ENCODE data around the gene MICAL2. TPM values are rescaled to one million over a fixed set of nuclear protein-coding genes. Genes with fewer than 3 reads are reported as not detected.
A peak's percentile ranks its signal among the peaks of the same experiment; 100 is the strongest.

MICAL2 gene
- total RNA-seq, 1 donor from 2014 or later: 197 TPM

DNA sequence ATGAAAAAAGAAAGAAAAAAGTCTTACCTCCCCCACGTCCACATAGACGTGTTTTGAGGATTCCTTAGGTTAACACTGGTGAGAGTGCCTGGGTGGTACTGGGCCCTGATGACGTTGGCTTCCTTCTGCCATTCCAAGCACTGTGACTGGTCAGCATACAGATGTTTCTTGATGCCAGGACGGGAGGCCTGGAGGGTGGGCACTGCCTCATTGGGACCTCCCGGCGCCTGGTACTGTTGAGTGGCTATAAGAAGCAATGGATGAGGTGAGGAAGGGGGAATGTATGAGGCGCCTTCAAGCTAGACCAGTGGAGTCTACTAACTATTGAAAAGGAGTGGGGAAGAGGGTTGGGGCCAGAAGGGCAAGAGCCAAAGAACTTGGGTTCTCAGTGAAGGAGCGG is 45.3 kb downstream of the MICAL2 start:
- H3K9me3 ChIP-seq: no peaks in the 10 kb centered on the region
- intact Hi-C loops (cut with DNase I): no loop called here
- DNase-seq: no peak
- TF ChIP-seq, protein P1, sequence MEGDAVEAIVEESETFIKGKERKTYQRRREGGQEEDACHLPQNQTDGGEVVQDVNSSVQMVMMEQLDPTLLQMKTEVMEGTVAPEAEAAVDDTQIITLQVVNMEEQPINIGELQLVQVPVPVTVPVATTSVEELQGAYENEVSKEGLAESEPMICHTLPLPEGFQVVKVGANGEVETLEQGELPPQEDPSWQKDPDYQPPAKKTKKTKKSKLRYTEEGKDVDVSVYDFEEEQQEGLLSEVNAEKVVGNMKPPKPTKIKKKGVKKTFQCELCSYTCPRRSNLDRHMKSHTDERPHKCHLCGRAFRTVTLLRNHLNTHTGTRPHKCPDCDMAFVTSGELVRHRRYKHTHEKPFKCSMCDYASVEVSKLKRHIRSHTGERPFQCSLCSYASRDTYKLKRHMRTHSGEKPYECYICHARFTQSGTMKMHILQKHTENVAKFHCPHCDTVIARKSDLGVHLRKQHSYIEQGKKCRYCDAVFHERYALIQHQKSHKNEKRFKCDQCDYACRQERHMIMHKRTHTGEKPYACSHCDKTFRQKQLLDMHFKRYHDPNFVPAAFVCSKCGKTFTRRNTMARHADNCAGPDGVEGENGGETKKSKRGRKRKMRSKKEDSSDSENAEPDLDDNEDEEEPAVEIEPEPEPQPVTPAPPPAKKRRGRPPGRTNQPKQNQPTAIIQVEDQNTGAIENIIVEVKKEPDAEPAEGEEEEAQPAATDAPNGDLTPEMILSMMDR (IDR thresholded peaks at IDR 0.05): no peak
- H3K36me3 ChIP-seq: peaks cover 27% of the 10 kb centered on the region
- H3K27ac ChIP-seq: peak overlapping the region; percentile 36
- H3K4me1 ChIP-seq: peaks cover 47% of the 10 kb centered on the region
- no peaks in the 10 kb centered on the region for H3K27me3 ChIP-seq
- ATAC-seq: no peak
- no peak overlapping the region for H3K4me3 ChIP-seq

DNA sequence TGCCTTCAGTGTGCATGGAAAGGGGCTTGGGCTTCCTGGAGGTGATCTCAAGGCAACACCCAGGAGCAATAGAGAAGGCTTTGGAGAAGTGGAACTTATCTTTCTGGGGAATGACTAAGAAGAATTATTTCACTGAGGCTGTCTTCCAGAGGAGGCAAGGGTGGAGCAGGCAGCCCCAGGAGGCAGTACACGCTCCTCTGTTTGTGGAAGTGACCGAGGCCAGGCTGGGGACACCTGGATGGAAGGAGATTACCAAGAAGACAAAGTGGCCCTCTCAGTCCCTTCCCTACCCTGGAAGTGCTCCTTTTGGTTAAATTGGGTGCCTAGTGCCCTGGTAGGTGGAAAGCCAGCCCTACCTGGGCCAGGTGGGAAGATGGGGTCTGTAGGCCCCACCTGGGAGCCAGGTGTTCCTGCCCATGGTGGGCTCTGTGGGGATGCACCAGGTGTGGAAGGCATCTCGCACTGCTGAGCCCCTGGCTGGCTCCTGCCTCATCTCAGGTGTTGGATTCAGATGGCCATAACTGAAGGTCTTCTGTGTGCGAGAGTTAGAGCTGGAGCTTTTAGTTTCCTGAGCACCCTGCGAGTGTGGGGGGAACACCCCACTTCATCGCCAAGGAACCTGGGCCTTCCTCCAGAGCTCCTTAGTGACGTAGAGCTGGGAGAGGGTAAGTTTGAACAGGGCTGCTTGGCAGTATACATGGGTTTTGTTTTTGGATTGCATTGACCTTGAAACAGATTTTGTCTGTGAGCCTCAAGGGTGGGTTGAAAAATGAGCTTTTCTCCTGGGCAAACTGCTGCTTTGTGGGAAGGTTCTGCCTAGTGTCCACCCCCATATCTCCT is 46.1 kb downstream of the MICAL2 start:
- Histone ChIP-seq H3K4me1 (peaks cover 51% of the 10 kb centered on the region), H3K27me3 (no peaks in the 10 kb centered on the region), H3K36me3 (peaks cover 27% of the 10 kb centered on the region), H3K27ac (peak overlapping the region; percentile 36), H3K4me3 (no peak overlapping the region), H3K9me3 (no peaks in the 10 kb centered on the region)
- intact Hi-C loops (cut with DNase I): no loop called here
- ATAC-seq (peak; percentile 5), DNase-seq (no peak)
- TF ChIP-seq, protein P1 (IDR thresholded peaks at IDR 0.05): no peak

DNA sequence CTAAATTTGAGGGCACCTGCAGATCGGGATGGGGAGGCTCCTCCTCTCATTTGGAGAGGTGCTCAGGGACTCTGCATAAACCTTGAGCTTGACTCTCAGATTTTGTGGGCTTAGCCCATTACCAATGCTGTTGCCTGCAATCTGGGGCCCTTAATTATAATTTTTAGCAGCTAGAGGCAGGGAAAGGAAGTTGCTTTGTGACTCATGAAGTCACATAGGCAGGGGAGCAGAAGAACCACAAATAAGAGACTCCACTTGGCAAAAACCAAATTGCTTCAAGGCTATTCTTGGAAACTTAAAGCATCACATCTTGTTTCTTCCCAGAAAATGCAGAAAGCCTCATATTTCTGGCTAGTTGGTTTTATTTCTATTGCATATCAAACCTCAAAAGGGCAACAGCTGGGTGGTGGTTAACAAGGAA is 46.9 kb downstream of the MICAL2 start:
- no peak for ATAC-seq
- H3K27ac ChIP-seq: peak overlapping the region; percentile 43
- no peaks in the 10 kb centered on the region for H3K9me3 ChIP-seq
- TF ChIP-seq, protein P1 (IDR thresholded peaks at IDR 0.05): no peak
- H3K27me3 ChIP-seq: no peaks in the 10 kb centered on the region
- no peak overlapping the region for H3K4me3 ChIP-seq
- peaks cover 29% of the 10 kb centered on the region for H3K36me3 ChIP-seq
- peaks cover 51% of the 10 kb centered on the region for H3K4me1 ChIP-seq
- DNase-seq: no peak
- intact Hi-C loops (cut with DNase I): no loop called here

DNA sequence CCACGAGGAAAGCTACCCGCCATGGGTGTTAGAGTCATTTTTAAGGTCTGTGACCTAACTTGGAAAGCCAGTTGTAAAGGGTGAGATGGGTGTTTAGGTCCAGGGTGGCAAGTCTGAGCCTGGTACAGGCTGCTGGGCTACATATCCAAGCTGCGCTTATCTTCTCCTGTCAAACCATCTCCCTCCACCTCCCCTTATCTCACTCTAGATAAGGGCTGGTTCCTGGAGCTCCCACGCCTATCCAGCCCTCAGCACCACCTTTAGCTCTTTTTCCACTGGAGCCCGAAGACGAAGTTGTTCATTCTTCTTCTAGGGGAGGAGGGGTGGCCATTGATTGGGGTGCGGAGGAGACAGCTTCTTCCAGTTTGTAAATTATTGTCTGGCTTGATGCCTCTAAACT is 48.5 kb downstream of the MICAL2 start:
- no peak for DNase-seq
- peak overlapping the region; percentile 80 for H3K27ac ChIP-seq
- no peak overlapping the region for H3K4me3 ChIP-seq
- TF ChIP-seq, protein P1 (IDR thresholded peaks at IDR 0.05): no peak
- H3K27me3 ChIP-seq: no peaks in the 10 kb centered on the region
- intact Hi-C loops (cut with DNase I): no loop called here
- ATAC-seq: no peak
- H3K36me3 ChIP-seq: peaks cover 33% of the 10 kb centered on the region
- H3K9me3 ChIP-seq: no peaks in the 10 kb centered on the region
- peaks cover 58% of the 10 kb centered on the region for H3K4me1 ChIP-seq

DNA sequence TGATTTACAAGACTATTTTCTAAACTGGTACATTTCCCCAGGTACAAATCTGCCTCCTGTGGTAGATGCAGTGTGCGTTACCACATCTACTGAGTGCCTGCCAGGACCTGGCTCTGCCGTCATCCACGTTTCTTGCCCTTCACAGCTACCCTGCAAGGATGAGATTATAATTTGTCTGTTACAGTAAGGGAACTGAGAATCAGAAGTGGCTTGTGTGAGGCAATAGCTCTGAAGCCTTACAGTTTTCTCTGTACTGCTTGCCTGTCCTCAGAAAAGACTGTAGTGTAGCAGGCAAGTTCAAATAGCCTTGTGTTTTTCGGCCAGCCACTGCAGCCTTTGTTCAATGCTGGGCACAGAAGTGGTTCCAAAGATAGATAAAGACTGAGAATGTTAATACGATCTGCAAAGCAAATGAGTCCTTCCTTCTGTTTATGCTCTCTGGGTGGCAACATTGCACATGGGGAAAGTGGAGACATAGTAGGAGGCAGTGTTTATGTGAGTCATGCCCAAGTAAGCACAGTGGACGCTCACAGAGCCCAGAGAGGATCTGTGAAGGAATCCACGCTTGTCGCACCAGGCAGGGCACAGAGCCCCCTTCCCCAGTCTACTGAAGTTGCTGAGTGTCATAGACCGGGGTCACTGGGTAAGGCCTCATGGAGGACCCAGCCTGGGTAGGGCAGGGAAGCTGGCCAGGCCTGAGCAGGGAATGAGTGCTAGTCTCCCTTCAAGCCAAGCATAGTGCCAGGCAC is 49.1 kb downstream of the MICAL2 start:
- TF ChIP-seq, protein P1 (IDR thresholded peaks at IDR 0.05): no peak
- H3K36me3 ChIP-seq: peaks cover 31% of the 10 kb centered on the region
- intact Hi-C loops (cut with DNase I): no loop called here
- H3K4me1 ChIP-seq: peaks cover 60% of the 10 kb centered on the region
- H3K27ac ChIP-seq: peak overlapping the region; percentile 80
- DNase-seq (no peak), ATAC-seq (peak; percentile 71)
- no peaks in the 10 kb centered on the region for H3K27me3 ChIP-seq
- H3K9me3 ChIP-seq: no peaks in the 10 kb centered on the region
- no peak overlapping the region for H3K4me3 ChIP-seq

All from upper lobe of right lung (tissue), 1 donor.